Spleen (tissue), 11 donors: ENCODE measurements around the gene ZDHHC5. TPM values are rescaled to one million over a fixed set of nuclear protein-coding genes. Genes with fewer than 3 reads are reported as not detected.

Experiments
- DNase-seq: peaks from one replicate; pipeline ENCODE4 v3.0.0-alpha.2; 2020
- H3K27ac ChIP-seq, 8 donors: fragments of 200-600 bp; sonication (generic) in 7 of 8; 1 replicate in 4 of 8; 2 replicates in 4 of 8; pipeline versions ENCODE4 v1.5.0 to v1.8.0; 2016 to 2021; ENCODE audit warnings: inconsistent platforms in 4 of 8, mild to moderate bottlenecking in 4 of 8, moderate library complexity in 1 of 8
- H3K27me3 ChIP-seq, 7 donors: fragments of 200-600 bp; sonication (generic) in 6 of 7; replicated peaks in 1 of 7; 1 replicate in 4 of 7; 2 replicates in 3 of 7; pipeline versions ENCODE4 v1.5.0 to v1.8.0; 2016 to 2021; ENCODE audit warnings: inconsistent platforms in 3 of 7, mild to moderate bottlenecking in 1 of 7
- H3K36me3 ChIP-seq, 6 donors: fragments of 200-600 bp; sonication (generic) in 5 of 6; 1 replicate in 4 of 6; 2 replicates in 2 of 6; pipeline versions ENCODE4 v1.5.0 to v1.8.0; 2016 to 2021; ENCODE audit warnings: inconsistent platforms in 2 of 6
- H3K4me1 ChIP-seq, 6 donors: fragments of 200-600 bp; sonication (generic) in 5 of 6; 1 replicate in 3 of 6; 2 replicates in 3 of 6; pipeline versions ENCODE4 v1.5.0 to v1.8.0; 2016 to 2021; ENCODE audit warnings: inconsistent platforms in 3 of 6
- H3K4me3 ChIP-seq, 8 donors: fragments of 200-600 bp; sonication (generic) in 7 of 8; 1 replicate in 4 of 8; 2 replicates in 4 of 8; pipeline versions ENCODE4 v1.5.0 to v1.8.0; 2016 to 2021; ENCODE audit warnings: inconsistent platforms in 4 of 8, mild to moderate bottlenecking in 4 of 8, moderate library complexity in 2 of 8
- H3K9me3 ChIP-seq, 8 donors: fragments of 200-600 bp; sonication (generic) in 7 of 8; 1 replicate in 4 of 8; 2 replicates in 4 of 8; pipeline versions ENCODE4 v1.5.0 to v1.8.0; 2016 to 2021; ENCODE audit warnings: inconsistent platforms in 4 of 8
- CTCF ChIP-seq, 11 experiments: fragments of 200-600 bp in 7 of 11; fragments of 450-650 bp in 4 of 11; sonication (generic) in 4 of 11; IDR thresholded peaks in 8 of 11; conservative IDR thresholded peaks in 3 of 11; 1 replicate in 7 of 11; 2 replicates in 4 of 11; pipeline versions ENCODE4 v1.4.0 to v1.8.0; 2016 to 2021; ENCODE audit warnings: antibody characterized with exemption in 11 of 11, inconsistent platforms in 4 of 11, mild to moderate bottlenecking in 1 of 11
- POLR2A ChIP-seq, 3 donors: fragments of 450-650 bp; IDR thresholded peaks; one replicate each; pipeline ENCODE4 v1.5.1; 2017; ENCODE audit warnings: antibody characterized with exemption in 3 of 3, mild to moderate bottlenecking in 1 of 3
- POLR2AphosphoS5 ChIP-seq, 3 donors: sonication (generic); formaldehyde crosslinking; IDR thresholded peaks; one replicate each; pipeline ENCODE4 v1.5.1; 2017; ENCODE audit warnings: antibody characterized with exemption in 3 of 3
- WGBS, 5 donors: extraction: QIAGEN DNeasy Blood & Tissue Kit in 3 of 5; methylation state at CpG; one replicate each; pipeline versions ENCODE4 v1.1.5 to v1.1.7; 2013 to 2018; 5-methylcytosine and 5-hydroxymethylcytosine counted together
- intact Hi-C: fragments of 100-400 bp; cut with DNase I; formaldehyde crosslinking; loops from one replicate; pipeline ENCODE4 v1.15.0; 2023; ENCODE audit warnings: low total_unique reads
- polyA plus RNA-seq, 3 donors: library from polyadenylated mRNA; stranded (reverse); fragments of 200-250 nt; gene quantifications; one replicate each; pipeline ENCODE4 v1.2.1, GENCODE V29; 2013
- total RNA-seq, 7 donors: library from RNA; depleted of rRNA in 3 of 7; stranded (reverse); fragments of >200 nt in 3 of 7; fragmentation: NEBNext Ultra II Directional in 4 of 7; extraction: Animal tissue kit (Norgen Biotek cat#: 25700) in 4 of 7; gene quantifications; one replicate each; pipeline versions ENCODE4 v1.1.0 to v1.2.1, GENCODE V29; 2016 to 2021
- donor health status: healthy with polysubstance abuse.
- donor health status: DM: no; HTN: no; CAD: no; lungs with moderate emphysema.
- donor health status: DM: no; HTN: no; CAD: no.
- donor health status: Bipolar disorder and iron deficiency.
- donor health status: healthy.
- donor health status: DM: no; HTN: no; CAD: no.
- donor health status: DM: yes; HTN: yes; CAD: no.

Gene ZDHHC5
- total and polyA plus RNA-seq, 10 donors, result 14.0 to 58.0 (median 48.8) TPM

GRCh38 chr11:57656885-57657193 is 11.1 kb upstream of the ZDHHC5 start:
- no peak for DNase-seq
- no peaks in the 10 kb centered on the region for H3K9me3 ChIP-seq
- peak overlapping the region; percentile 54 to 85 (median 70) for H3K4me3 ChIP-seq
- no peak for TF ChIP-seq POLR2AphosphoS5 (IDR thresholded peaks at IDR 0.05)
- TF ChIP-seq POLR2A (IDR thresholded peaks at IDR 0.05), result no peak
- no peak for TF ChIP-seq CTCF (IDR thresholded peaks at IDR 0.05 in 8 of 11, conservative IDR thresholded peaks at IDR 0.05 in 3 of 11)
- intact Hi-C loops, result loop anchor here (5.0 kb wide), 1 partner anchor 95 kb away; no protein-coding TSS in a partner anchor
- no peaks in the 10 kb centered on the region for H3K27me3 ChIP-seq
- WGBS, 5 donors, result 21 to 28% (median 26%) methylated on average over 5 of the region's 5 CpGs
- peaks cover 7 to 30% (median 25%) of the 10 kb centered on the region in 6 donors for H3K36me3 ChIP-seq
- peak overlapping the region; percentile 77 to 94 (median 90) for H3K27ac ChIP-seq
- peaks cover 11 to 69% (median 33%) of the 10 kb centered on the region in 6 donors for H3K4me1 ChIP-seq

- DNase-seq, result peak; percentile 99
These were observed 10.5 kb upstream of the ZDHHC5 start, which contains the start of gene CLP1 for GRCh38 chr11:57657194-57658022. CLP1 (plus strand) TSS chr11:57657762; CDS start chr11:57659477, 1,715 bp downstream.

DNA sequence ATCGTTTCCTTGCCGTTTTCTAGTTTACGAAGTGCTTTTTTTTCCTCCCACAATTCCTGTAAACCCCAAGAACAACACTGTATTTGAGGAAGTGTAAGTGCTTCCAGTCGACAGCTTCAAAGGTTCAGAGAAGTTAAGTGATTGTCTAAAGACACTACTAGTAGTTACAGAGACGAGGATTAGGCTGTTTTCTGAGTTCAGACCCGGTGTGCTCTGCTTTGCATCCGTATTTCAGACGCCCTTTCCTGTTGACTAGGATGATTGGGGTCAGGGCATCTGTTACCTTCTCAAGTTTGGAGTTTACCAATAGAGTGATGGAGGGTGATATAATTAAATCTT is 9.9 kb upstream of the ZDHHC5 start:
- H3K4me3 ChIP-seq, result peak overlapping the region; percentile 54 to 85 (median 70)
- 0 to 1% (median 0%) methylated on average over 8 of the region's 8 CpGs for WGBS, 5 donors
- intact Hi-C loops, result loop anchor here (5.0 kb wide), 1 partner anchor 96 kb away; no protein-coding TSS in a partner anchor
- no peaks in the 10 kb centered on the region for H3K27me3 ChIP-seq
- no peak for TF ChIP-seq CTCF (IDR thresholded peaks at IDR 0.05 in 8 of 11, conservative IDR thresholded peaks at IDR 0.05 in 3 of 11)
- no peak for TF ChIP-seq POLR2AphosphoS5 (IDR thresholded peaks at IDR 0.05)
- TF ChIP-seq POLR2A (IDR thresholded peaks at IDR 0.05), result no peak
- H3K27ac ChIP-seq, result peak overlapping the region; percentile 61 to 94 (median 90)
- H3K9me3 ChIP-seq, result no peaks in the 10 kb centered on the region
- H3K4me1 ChIP-seq, result peaks cover 11 to 69% (median 29%) of the 10 kb centered on the region in 6 donors
- no peak for DNase-seq
- H3K36me3 ChIP-seq, result peaks cover 11 to 41% (median 36%) of the 10 kb centered on the region in 6 donors

More at GRCh38 chr11:57657194-57658022, 10.5 kb upstream of the ZDHHC5 start, which contains the start of gene CLP1:
- peaks cover 11 to 36% (median 30%) of the 10 kb centered on the region in 6 donors for H3K36me3 ChIP-seq
- 0 to 1% (median 0%) methylated on average over 16 to 45 of the region's 45 CpGs for WGBS, 5 donors
- H3K27me3 ChIP-seq, result no peaks in the 10 kb centered on the region
- intact Hi-C loops, result loop anchor here (5.0 kb wide), 1 partner anchor 95 kb away; no protein-coding TSS in a partner anchor
- H3K4me1 ChIP-seq, result peaks cover 11 to 69% (median 31%) of the 10 kb centered on the region in 6 donors
- TF ChIP-seq POLR2A (IDR thresholded peaks at IDR 0.05) (peak in 1 of 3 donors; percentile 55), POLR2AphosphoS5 (IDR thresholded peaks at IDR 0.05) (peak; percentile 93 to 96 (median 95)), CTCF (IDR thresholded peaks at IDR 0.05 in 8 of 11, conservative IDR thresholded peaks at IDR 0.05 in 3 of 11) (peak in 5 of 11 experiments; percentile 14 to 59 (median 32))
- no peaks in the 10 kb centered on the region for H3K9me3 ChIP-seq
- peak within 1 kb of the TSS; percentile 77 to 94 (median 90) for H3K27ac ChIP-seq
- H3K4me3 ChIP-seq, result peak within 1 kb of the TSS; percentile 54 to 85 (median 70)

DNA sequence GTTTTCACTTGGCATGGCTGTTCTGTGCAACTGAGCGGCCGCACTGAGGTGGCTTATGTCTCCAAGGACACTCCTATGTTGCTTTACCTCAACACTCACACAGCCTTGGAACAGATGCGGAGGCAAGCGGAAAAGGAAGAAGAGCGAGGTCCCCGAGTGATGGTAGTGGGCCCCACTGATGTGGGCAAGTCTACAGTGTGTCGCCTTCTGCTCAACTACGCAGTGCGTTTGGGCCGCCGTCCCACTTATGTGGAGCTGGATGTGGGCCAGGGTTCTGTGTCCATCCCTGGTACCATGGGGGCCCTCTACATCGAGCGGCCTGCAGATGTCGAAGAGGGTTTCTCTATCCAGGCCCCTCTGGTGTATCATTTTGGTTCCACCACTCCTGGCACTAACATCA is 8.2 kb upstream of the ZDHHC5 start:
- peak; percentile 82 for DNase-seq
- peaks cover 11 to 46% (median 37%) of the 10 kb centered on the region in 6 donors for H3K36me3 ChIP-seq
- intact Hi-C loops, result loop anchor here (5.0 to 10.0 kb wide), 2 partner anchors 97 to 135 kb away; no protein-coding TSS in a partner anchor
- no peaks in the 10 kb centered on the region for H3K9me3 ChIP-seq
- H3K27me3 ChIP-seq, result no peaks in the 10 kb centered on the region
- H3K4me1 ChIP-seq, result peaks cover 11 to 63% (median 26%) of the 10 kb centered on the region in 6 donors
- 96 to 97% (median 96%) methylated on average over 14 of the region's 14 CpGs for WGBS, 5 donors
- no peak for TF ChIP-seq CTCF (IDR thresholded peaks at IDR 0.05 in 8 of 11, conservative IDR thresholded peaks at IDR 0.05 in 3 of 11)
- no peak for TF ChIP-seq POLR2A (IDR thresholded peaks at IDR 0.05)
- TF ChIP-seq POLR2AphosphoS5 (IDR thresholded peaks at IDR 0.05), result no peak
- no peak overlapping the region for H3K27ac ChIP-seq
- H3K4me3 ChIP-seq, result no peak overlapping the region
